PC-3 (cell line): ENCODE data around the gene PAPPA.

Experiments used
- CTCF ChIP-seq: fragments of 300-600 bp; sonication (generic); conservative IDR thresholded peaks from 2 replicates; pipeline ENCODE4 v1.5.1; 2017; ENCODE audit warnings: antibody characterized with exemption, low read depth, mild to moderate bottlenecking, low read length
- EZH2 ChIP-seq: fragments of 300-600 bp; sonication (generic); IDR thresholded peaks from one replicate; pipeline ENCODE4 v1.6.1; 2017; ENCODE audit warnings: antibody characterized with exemption, mild to moderate bottlenecking, low read length; ENCODE audit not compliant: unreplicated experiment
- EZH2phosphoT487 ChIP-seq: fragments of 300-600 bp; sonication (generic); IDR thresholded peaks from 2 replicates; pipeline ENCODE4 v1.6.1; 2018; ENCODE audit warnings: mild to moderate bottlenecking, antibody characterized with exemption, low read length, borderline replicate concordance

DNA sequence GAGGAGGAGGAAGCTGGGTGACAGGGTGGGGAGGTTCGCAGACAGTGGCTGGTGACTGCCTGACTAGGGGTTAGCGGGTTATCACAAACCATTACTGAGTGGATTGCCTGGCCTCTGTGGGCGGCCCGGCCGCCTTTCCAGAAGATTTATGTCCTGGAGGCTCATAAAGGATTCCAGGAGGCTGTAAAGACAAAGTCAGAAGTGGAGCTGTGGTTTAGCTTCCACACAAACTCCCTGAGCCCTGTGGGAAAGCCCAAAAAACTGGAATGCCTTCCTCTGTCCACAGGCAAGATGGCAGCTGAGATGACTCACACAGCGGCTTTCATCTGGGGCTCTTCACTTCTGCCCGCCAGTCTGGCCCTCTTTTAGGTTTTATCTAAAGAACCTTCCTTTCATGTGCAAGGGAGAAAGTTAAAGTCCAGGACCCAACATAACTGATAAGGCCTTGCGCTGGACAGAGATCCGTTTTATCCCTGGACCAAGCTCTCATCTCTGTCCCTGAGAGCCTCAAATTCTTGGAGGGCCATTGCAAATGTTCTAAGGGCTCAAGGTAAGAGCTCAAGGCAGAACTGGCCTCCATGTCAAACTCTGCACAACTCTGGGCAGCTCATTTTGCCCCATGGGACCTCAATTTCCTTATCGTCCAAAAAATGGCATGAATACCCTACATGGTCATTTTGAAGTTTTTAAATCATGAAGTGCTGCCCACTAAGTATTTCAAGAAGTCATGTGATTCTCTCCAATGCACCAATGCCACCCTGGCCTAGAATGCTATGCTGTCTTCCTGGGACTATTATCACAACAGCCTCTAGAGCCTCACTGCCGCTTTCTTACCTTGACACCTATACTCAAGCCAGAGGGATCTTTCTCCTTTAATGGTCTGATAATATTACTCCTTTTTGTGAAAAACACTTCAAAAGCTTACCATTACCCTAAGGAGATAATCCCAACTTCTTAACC, 284.1 kb downstream of the PAPPA start:
- no peak for TF ChIP-seq CTCF
- TF ChIP-seq EZH2 = no peak
- no peak for TF ChIP-seq EZH2phosphoT487
